Bronchial epithelial cell (primary cell): Measurements from ENCODE around the gene ATP13A1. TPM values are rescaled to one million over a fixed set of nuclear protein-coding genes. Genes with fewer than 3 reads are reported as not detected.
"Not testable (repeated sequence)": the region's sequence is repeated elsewhere in the genome, so short reads cannot be mapped to it uniquely, and the experiment has no call there.

Experiments
- DNase-seq: peaks from one replicate; pipeline ENCODE4 v3.0.0-alpha.2; 2010; ENCODE audit warnings: low read depth
- FAIRE-seq: peaks from 2 replicates; lab custom pipeline; 2011; peaks lifted over from hg19 to GRCh38; lab: Jason Lieb, UNC
- H3K27me3 ChIP-seq: 2 replicates; pipeline ENCODE4 v1.5.1; 2011; ENCODE audit warnings: low read length; ENCODE audit not compliant: control insufficient read depth, insufficient read depth
- H3K36me3 ChIP-seq: 2 replicates; pipeline ENCODE4 v1.5.1; 2011; ENCODE audit warnings: low read length; ENCODE audit not compliant: control insufficient read depth, insufficient read depth
- H3K4me3 ChIP-seq: 2 replicates; pipeline ENCODE4 v1.5.1; 2011; ENCODE audit warnings: mild to moderate bottlenecking, low read depth, low read length, control low read depth
- CTCF ChIP-seq: IDR thresholded peaks from 2 replicates; pipeline ENCODE4 v1.5.1; 2011; ENCODE audit warnings: mild to moderate bottlenecking, moderate library complexity, low read length, control low read depth, inconsistent platforms; ENCODE audit not compliant: insufficient read depth, severe bottlenecking
- total RNA-seq: library from RNA; depleted of rRNA; stranded (reverse); fragments of >200 nt; gene quantifications from 2 replicates; pipeline ENCODE4 v1.2.1, GENCODE V29; 2014

Gene ATP13A1
- total RNA-seq, 1 donor from 2014 or later: 20.3 TPM

- FAIRE-seq: no peak
- TF ChIP-seq CTCF: no peak
- no peak for DNase-seq
- Histone ChIP-seq H3K27me3 (no peaks in the 10 kb centered on the region), H3K4me3 (no peak overlapping the region), H3K36me3 (no peaks in the 10 kb centered on the region)
Measured at GRCh38 chr19:19697589-19697988, 34.1 kb upstream of the ATP13A1 start.

GRCh38 chr19:19696386-19696785 is 32.9 kb upstream of the ATP13A1 start:
- TF ChIP-seq CTCF: no peak
- H3K27me3 ChIP-seq: no peaks in the 10 kb centered on the region
- no peak overlapping the region for H3K4me3 ChIP-seq
- FAIRE-seq (no peak), DNase-seq (no peak)
- H3K36me3 ChIP-seq: no peaks in the 10 kb centered on the region

- Histone ChIP-seq H3K27me3 (no peaks in the 10 kb centered on the region), H3K4me3 (no peak overlapping the region), H3K36me3 (no peaks in the 10 kb centered on the region)
- DNase-seq: no peak
- TF ChIP-seq CTCF: no peak
- no peak for FAIRE-seq
Measured at GRCh38 chr19:19691683-19692082, 28.2 kb upstream of the ATP13A1 start.

- H3K27me3 ChIP-seq, FAIRE-seq, H3K4me3 ChIP-seq, H3K36me3 ChIP-seq, DNase-seq: not testable (repeated sequence)
Measured at GRCh38 chr19:19689023-19689422, 25.5 kb upstream of the ATP13A1 start.

GRCh38 chr19:19687090-19687489 is 23.6 kb upstream of the ATP13A1 start:
- no peak for TF ChIP-seq CTCF
- no peak for FAIRE-seq
- H3K36me3 ChIP-seq: no peaks in the 10 kb centered on the region
- DNase-seq: no peak
- no peak overlapping the region for H3K4me3 ChIP-seq
- H3K27me3 ChIP-seq: no peaks in the 10 kb centered on the region

GRCh38 chr19:19686580-19686979 is 23.1 kb upstream of the ATP13A1 start:
- FAIRE-seq: no peak
- no peak for TF ChIP-seq CTCF
- DNase-seq: no peak
- H3K27me3 ChIP-seq: no peaks in the 10 kb centered on the region
- no peaks in the 10 kb centered on the region for H3K36me3 ChIP-seq
- no peak overlapping the region for H3K4me3 ChIP-seq

- not testable (repeated sequence) for FAIRE-seq
Measured at GRCh38 chr19:19686119-19686518, 22.6 kb upstream of the ATP13A1 start.

More at GRCh38 chr19:19686119-19686518, 22.6 kb upstream of the ATP13A1 start:
- not testable (repeated sequence) for H3K36me3 ChIP-seq, H3K27me3 ChIP-seq, DNase-seq, H3K4me3 ChIP-seq
